Hypothalamus (tissue), 51 donors: ENCODE measurements around the gene SRPK1.

ENCODE experiments used
- DNase-seq, 51 donors: peaks; one replicate each; lab custom pipeline; 2025; lab: John Stamatoyannopoulos, UW

SRPK1 gene

GRCh38 chr6:35786810-35787209 is 134.1 kb downstream of the SRPK1 start:
- DNase-seq = no peak

GRCh38 chr6:35786272-35786671 is 134.6 kb downstream of the SRPK1 start:
- DNase-seq = no peak

GRCh38 chr6:35784200-35784599 is 136.7 kb downstream of the SRPK1 start:
- DNase-seq = no peak
